ENCODE results near the gene SALL2.

SALL2 gene

DNA sequence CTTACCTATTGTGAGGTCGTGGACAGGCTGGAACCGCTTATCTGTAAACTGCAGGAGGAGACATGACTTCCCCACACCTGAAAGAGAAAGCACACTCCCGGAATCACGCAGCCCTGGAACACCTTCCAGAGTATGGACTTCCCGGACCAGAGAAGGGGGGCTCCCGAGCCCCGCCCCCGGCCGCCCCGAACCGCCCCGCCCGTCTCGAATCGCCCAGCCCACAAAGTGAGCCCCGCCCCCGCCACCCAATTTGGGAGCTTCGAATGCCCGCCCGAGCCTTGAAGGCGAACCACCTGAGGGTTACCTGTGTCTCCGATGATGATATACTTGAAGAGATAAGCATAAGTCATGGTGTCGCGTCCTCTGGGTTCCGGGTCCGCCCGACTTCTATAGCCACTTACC is 49.6 kb downstream of the SALL2 start:
- no peak for DNase-seq

DNA sequence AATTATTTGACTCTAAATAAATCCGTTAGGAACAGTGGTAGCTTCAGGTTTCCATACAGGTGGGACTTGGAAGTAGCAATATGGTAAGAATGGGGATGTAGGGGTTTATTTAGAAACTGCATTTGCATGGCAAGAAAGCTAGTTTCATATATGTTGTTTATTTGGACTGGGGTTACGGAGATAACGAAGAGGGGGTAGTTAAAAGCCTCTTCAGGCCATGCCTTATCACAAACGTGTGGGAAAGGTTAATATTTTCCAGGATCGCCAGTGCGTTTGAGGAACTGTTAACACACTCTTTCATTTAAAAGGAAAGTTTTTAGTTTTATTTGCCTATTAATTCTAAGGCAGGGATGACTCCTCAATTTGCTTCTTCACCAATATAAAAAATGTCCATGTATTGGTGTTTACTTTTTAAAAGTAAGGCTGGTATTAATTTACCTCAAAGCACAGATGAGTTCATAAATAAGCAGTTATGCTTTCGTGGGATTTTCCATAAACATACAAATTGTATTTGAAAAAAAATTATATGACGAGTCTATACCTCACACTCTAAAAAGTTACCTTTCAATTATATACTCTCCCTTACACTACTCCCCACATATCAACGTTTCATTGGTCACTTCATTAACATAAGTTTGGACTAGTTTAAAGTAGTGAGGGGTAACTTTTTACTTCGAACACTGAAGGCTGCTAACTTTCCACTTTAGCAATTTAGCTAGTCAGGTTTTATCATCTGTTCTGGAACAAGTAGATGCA is 50.2 kb downstream of the SALL2 start:
- DNase-seq, result no peak

All from NCI-H1417 treated with DMSO at 0.1 percent for 48 hours (cell line).